ENCODE measurements around the gene KLC3.

GRCh38 chr19:45351401-45351952 lies 10.9 kb downstream of the KLC3 start:
- TF ChIP-seq POLR2A (IDR thresholded peaks at IDR 0.05; ENCODE audit: low read depth, low read length), result no peak
- no peak for TF ChIP-seq POLR2AphosphoS5 (IDR thresholded peaks at IDR 0.05; ENCODE audit: low read depth, low read length)

Measured in GM12891 (cell line).